ENCODE data around the gene SAMD14. TPM values are rescaled to one million over a fixed set of nuclear protein-coding genes. Genes with fewer than 3 reads are reported as not detected.
A peak's percentile ranks its signal among the peaks of the same experiment; 100 is the strongest.

SAMD14 gene
- total RNA-seq, 1 donor from 2014 or later, result 1.0 TPM

DNA sequence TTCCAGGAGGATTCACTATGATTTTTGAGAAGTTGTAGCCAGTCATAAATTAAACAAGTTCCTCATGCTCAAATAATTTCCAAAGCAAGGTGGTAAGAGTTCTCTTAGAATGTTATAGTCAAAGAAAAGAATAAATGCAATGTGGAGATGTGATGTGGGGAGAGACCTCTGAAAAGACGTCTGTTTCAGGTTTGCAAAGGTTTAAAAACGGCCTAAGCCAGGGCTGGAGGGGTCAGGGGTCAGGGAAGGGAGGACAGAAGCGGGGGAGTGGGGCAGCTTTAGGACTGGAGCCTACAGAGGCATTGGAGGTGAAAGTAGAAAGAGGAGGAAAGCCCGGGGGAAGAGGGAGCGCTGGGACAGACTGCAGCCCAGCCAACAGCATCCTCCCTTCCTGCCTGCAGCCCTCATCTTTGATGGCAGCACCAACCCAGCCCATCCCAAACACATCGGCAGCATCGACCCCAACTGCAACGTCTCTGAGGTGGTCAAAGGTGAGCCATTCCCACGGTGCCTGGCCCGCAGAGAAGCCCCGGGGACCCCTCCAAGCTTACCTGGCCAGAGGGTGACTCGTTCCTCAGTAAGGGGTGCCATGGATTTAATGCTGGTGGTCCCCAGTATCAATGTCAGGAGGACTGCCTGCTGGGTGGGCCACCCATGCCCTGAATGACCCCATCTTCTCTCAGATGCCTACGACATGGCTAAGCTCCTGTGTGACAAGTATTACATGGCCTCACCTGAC is 23.4 kb downstream of the SAMD14 start:
- H3K36me3 ChIP-seq (ENCODE audit: control insufficient read depth in 3 of 3, insufficient read depth in 3 of 3, low read length in 3 of 3), result peaks cover 53% of the 10 kb centered on the region in 3 donors
- H3K4me3 ChIP-seq (ENCODE audit: low read length in 3 of 3), result no peak overlapping the region
- H3K9me3 ChIP-seq (ENCODE audit: control insufficient read depth in 3 of 3, low read length in 3 of 3), result no peaks in the 10 kb centered on the region
- H3K4me1 ChIP-seq (ENCODE audit: control insufficient read depth in 3 of 3, insufficient read depth in 3 of 3, low read length in 3 of 3), result peaks cover 31 to 45% (median 43%) of the 10 kb centered on the region in 3 donors
- no peak overlapping the region for H3K27ac ChIP-seq (ENCODE audit: low read depth, low read length)
- H3K9ac ChIP-seq (ENCODE audit: low read depth in 1 of 3, low read length in 3 of 3), result peak overlapping the region in 1 of 3 donors; percentile 25
- H3K27me3 ChIP-seq (ENCODE audit: control insufficient read depth in 3 of 3, insufficient read depth in 3 of 3, low read length in 3 of 3), result no peaks in the 10 kb centered on the region

DNA sequence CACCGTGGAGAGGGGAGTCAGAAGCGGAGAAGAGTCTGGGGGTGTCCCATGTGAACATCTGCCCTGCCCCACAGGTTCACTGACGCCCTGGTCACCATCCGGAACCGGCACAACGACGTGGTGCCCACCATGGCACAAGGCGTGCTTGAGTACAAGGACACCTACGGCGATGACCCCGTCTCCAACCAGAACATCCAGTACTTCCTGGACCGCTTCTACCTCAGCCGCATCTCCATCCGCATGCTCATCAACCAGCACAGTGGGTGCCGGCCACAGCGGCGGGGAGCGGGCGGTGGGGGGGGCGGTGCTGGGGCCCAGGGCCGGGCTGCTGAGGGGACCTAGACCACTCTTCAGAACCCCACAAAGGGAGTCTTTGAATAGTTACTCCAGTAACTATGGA is 24.1 kb downstream of the SAMD14 start:
- peaks cover 53 to 56% (median 56%) of the 10 kb centered on the region in 3 donors for H3K36me3 ChIP-seq (ENCODE audit: control insufficient read depth in 3 of 3, insufficient read depth in 3 of 3, low read length in 3 of 3)
- no peak overlapping the region for H3K27ac ChIP-seq (ENCODE audit: low read depth, low read length)
- no peaks in the 10 kb centered on the region for H3K27me3 ChIP-seq (ENCODE audit: control insufficient read depth in 3 of 3, insufficient read depth in 3 of 3, low read length in 3 of 3)

DNA sequence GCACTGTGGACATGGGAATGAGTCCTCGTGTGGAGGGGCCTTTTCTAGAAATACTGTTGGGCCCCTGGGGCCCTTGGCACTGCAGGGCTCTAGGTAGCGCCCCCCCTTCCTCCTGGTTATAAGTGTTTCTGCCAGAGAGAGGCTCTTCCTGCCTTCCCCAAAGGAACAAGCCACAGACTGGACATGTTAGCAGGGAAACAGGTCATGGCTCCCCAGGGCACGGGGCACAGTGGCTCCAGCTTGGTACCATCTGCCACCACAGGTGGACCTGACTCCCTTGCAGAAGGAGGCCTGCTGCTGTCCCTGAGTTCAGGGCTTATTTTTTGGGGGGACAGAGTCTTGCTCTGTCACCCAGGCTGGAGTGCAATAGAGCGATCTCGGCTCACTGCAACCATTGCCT is 26.0 kb downstream of the SAMD14 start:
- H3K27me3 ChIP-seq (ENCODE audit: control insufficient read depth in 3 of 3, insufficient read depth in 3 of 3, low read length in 3 of 3), result no peaks in the 10 kb centered on the region
- no peaks in the 10 kb centered on the region for H3K9me3 ChIP-seq (ENCODE audit: control insufficient read depth in 3 of 3, low read length in 3 of 3)
- H3K27ac ChIP-seq (ENCODE audit: low read depth, low read length), result no peak overlapping the region
- peaks cover 38 to 57% (median 49%) of the 10 kb centered on the region in 3 donors for H3K36me3 ChIP-seq (ENCODE audit: control insufficient read depth in 3 of 3, insufficient read depth in 3 of 3, low read length in 3 of 3)
- peak overlapping the region in 1 of 3 donors; percentile 89 for H3K9ac ChIP-seq (ENCODE audit: low read depth in 1 of 3, low read length in 3 of 3)
- no peak overlapping the region for H3K4me3 ChIP-seq (ENCODE audit: low read length in 3 of 3)
- H3K4me1 ChIP-seq (ENCODE audit: control insufficient read depth in 3 of 3, insufficient read depth in 3 of 3, low read length in 3 of 3), result peaks cover 41 to 54% (median 49%) of the 10 kb centered on the region in 3 donors

More for the DNA sequence above, 24.1 kb downstream of the SAMD14 start:
- H3K4me3 ChIP-seq (ENCODE audit: low read length in 3 of 3), result no peak overlapping the region
- no peaks in the 10 kb centered on the region for H3K9me3 ChIP-seq (ENCODE audit: control insufficient read depth in 3 of 3, low read length in 3 of 3)
- no peak overlapping the region for H3K9ac ChIP-seq (ENCODE audit: low read depth in 1 of 3, low read length in 3 of 3)
- H3K4me1 ChIP-seq (ENCODE audit: control insufficient read depth in 3 of 3, insufficient read depth in 3 of 3, low read length in 3 of 3), result peaks cover 26 to 45% (median 43%) of the 10 kb centered on the region in 3 donors

DNA sequence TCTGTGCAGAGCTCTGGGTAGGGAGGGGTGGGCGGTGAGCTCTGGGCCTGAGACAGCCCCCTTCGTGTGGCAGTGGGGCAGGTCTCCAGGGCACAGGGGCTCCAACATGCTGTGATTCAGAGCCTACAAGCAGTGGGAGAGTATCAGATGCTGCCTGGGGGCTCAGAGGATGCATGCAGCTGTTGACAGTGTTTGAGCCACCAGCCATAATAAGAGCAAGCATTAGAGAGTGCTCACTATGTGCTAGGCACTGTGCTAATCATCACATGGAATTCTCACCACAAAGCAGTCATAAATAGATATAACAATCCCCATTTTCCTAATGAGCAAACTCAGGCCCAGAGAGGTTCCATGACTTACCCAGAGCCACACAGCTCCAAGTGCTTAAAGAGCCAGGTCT is 26.7 kb downstream of the SAMD14 start:
- Histone ChIP-seq H3K9me3 (ENCODE audit: control insufficient read depth in 3 of 3, low read length in 3 of 3) (no peaks in the 10 kb centered on the region), H3K27ac (ENCODE audit: low read depth, low read length) (peak overlapping the region; percentile 94), H3K9ac (ENCODE audit: low read depth in 1 of 3, low read length in 3 of 3) (peak overlapping the region in 1 of 3 donors; percentile 89), H3K4me1 (ENCODE audit: control insufficient read depth in 3 of 3, insufficient read depth in 3 of 3, low read length in 3 of 3) (peaks cover 47 to 61% (median 56%) of the 10 kb centered on the region in 3 donors), H3K36me3 (ENCODE audit: control insufficient read depth in 3 of 3, insufficient read depth in 3 of 3, low read length in 3 of 3) (peaks cover 38 to 56% (median 45%) of the 10 kb centered on the region in 3 donors), H3K4me3 (ENCODE audit: low read length in 3 of 3) (peak overlapping the region in 1 of 3 donors; percentile 22), H3K27me3 (ENCODE audit: control insufficient read depth in 3 of 3, insufficient read depth in 3 of 3, low read length in 3 of 3) (no peaks in the 10 kb centered on the region)

DNA sequence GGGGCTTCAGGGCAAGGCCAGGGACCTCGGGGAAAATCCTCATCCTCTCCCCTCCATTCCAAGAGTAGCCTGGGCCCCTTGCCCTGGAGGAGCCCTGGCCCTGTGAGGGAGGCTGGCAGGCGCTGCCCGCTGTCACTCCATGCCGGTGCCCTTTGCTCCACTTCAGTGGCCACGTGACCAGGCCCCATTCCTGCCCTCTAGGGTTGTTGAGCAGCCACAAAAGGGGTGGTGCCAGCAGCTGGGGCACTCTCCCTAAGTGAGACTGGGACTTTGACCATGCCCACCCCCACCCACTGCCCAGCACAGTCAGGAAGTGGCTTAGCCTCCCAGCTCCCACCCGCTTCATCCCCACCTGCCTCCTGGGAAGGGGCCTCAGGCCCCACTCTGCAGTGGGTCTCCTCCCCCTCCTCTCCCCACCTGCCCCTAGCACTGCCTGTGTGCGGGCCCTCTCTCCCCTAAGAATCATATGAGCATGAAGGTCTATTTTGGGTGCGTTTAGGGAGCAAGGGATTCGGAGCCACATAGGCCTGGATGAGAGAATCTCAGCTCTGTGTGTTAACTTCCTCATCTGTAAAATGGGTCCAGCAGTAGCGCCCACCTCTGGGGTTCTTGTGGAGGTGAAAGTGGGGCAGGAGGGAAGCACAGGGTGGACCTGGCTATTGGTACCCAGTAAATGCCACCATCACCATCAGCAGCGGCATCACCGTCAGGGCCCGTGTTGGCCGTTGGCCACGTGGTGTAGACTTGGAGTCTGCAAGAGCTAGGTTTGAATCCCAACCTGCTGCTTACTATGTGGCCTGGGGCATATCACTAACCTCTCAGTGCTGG is 27.6 kb downstream of the SAMD14 start:
- peak overlapping the region; percentile 65 to 89 (median 89) for H3K9ac ChIP-seq (ENCODE audit: low read depth in 1 of 3, low read length in 3 of 3)
- no peaks in the 10 kb centered on the region for H3K27me3 ChIP-seq (ENCODE audit: control insufficient read depth in 3 of 3, insufficient read depth in 3 of 3, low read length in 3 of 3)
- H3K4me1 ChIP-seq (ENCODE audit: control insufficient read depth in 3 of 3, insufficient read depth in 3 of 3, low read length in 3 of 3), result peaks cover 56 to 66% (median 65%) of the 10 kb centered on the region in 3 donors
- H3K4me3 ChIP-seq (ENCODE audit: low read length in 3 of 3), result peak overlapping the region; percentile 67 to 76 (median 67)
- peaks cover 38 to 56% (median 40%) of the 10 kb centered on the region in 3 donors for H3K36me3 ChIP-seq (ENCODE audit: control insufficient read depth in 3 of 3, insufficient read depth in 3 of 3, low read length in 3 of 3)
- H3K9me3 ChIP-seq (ENCODE audit: control insufficient read depth in 3 of 3, low read length in 3 of 3), result no peaks in the 10 kb centered on the region
- peak overlapping the region; percentile 94 for H3K27ac ChIP-seq (ENCODE audit: low read depth, low read length)

DNA sequence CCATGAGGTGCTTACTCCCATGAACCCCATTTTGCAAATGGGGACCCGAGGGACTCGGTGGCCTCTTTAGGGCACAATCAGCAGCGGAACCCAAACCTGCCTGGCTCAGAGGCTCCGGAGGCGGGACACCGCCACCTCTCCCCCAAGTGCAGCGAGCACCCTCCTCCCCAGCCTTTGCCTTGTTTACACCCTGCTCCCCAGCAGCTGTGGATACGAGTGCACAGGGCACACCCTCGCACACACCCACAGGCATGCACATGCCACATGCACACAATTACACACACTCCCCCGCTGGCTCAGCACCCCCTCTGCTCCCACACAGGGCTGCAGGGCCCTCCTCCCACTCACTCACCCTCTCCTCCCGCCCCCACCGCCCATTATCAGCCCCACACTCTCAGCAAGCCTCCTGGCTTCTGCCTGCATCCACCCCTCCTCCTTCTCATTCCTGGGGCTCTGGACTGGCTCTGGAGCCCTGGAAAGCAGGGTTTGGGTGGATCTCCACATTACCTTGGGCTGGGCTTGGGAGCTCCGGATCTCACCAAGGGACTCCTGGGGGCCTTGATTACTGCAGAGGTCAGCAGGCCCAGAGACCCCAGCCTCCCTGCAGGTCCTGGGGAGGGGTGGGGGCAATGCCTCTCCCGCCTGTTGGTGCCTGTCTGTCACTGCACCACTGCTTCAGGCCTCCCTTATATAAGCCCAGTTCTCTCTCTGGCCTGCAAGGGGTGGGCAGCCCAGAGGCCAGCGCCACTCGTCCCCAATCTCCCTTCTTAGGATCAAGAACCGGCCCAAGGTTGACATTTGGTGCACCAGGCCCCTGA is 28.4 kb downstream of the SAMD14 start:
- H3K9me3 ChIP-seq (ENCODE audit: control insufficient read depth in 3 of 3, low read length in 3 of 3), result no peaks in the 10 kb centered on the region
- H3K36me3 ChIP-seq (ENCODE audit: control insufficient read depth in 3 of 3, insufficient read depth in 3 of 3, low read length in 3 of 3), result peaks cover 36 to 58% (median 39%) of the 10 kb centered on the region in 3 donors
- peaks cover 64 to 75% (median 73%) of the 10 kb centered on the region in 3 donors for H3K4me1 ChIP-seq (ENCODE audit: control insufficient read depth in 3 of 3, insufficient read depth in 3 of 3, low read length in 3 of 3)
- H3K27me3 ChIP-seq (ENCODE audit: control insufficient read depth in 3 of 3, insufficient read depth in 3 of 3, low read length in 3 of 3), result no peaks in the 10 kb centered on the region
- H3K9ac ChIP-seq (ENCODE audit: low read depth in 1 of 3, low read length in 3 of 3), result peak overlapping the region; percentile 65 to 89 (median 89)
- H3K27ac ChIP-seq (ENCODE audit: low read depth, low read length), result peak overlapping the region; percentile 94
- H3K4me3 ChIP-seq (ENCODE audit: low read length in 3 of 3), result peak overlapping the region; percentile 67 to 76 (median 67)

DNA sequence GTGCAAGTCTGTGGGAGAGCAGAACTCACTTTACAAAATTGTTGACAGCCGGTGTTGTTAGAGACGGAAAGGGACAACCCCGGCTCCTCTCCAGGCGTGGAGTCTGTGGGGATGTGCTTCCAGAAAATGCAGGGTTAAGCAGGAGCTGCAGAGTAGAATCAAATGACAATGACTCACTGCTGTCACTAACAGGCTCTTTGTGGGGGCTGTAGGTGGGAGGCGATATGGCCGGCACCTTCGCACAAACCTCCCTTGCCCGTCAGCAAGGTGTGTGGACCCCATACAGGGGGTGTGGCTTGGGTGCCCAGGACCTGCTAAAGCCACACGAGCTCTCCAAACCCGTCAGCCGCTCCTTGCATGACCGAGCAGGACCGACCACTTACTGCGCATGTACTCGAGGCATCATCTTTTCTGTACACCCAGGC is 29.0 kb downstream of the SAMD14 start:
- Histone ChIP-seq H3K27me3 (ENCODE audit: control insufficient read depth in 3 of 3, insufficient read depth in 3 of 3, low read length in 3 of 3) (no peaks in the 10 kb centered on the region), H3K9me3 (ENCODE audit: control insufficient read depth in 3 of 3, low read length in 3 of 3) (no peaks in the 10 kb centered on the region), H3K9ac (ENCODE audit: low read depth in 1 of 3, low read length in 3 of 3) (peak overlapping the region; percentile 65 to 89 (median 89)), H3K27ac (ENCODE audit: low read depth, low read length) (peak overlapping the region; percentile 94), H3K4me3 (ENCODE audit: low read length in 3 of 3) (peak overlapping the region; percentile 67 to 76 (median 67)), H3K36me3 (ENCODE audit: control insufficient read depth in 3 of 3, insufficient read depth in 3 of 3, low read length in 3 of 3) (peaks cover 31 to 54% (median 37%) of the 10 kb centered on the region in 3 donors), H3K4me1 (ENCODE audit: control insufficient read depth in 3 of 3, insufficient read depth in 3 of 3, low read length in 3 of 3) (peaks cover 71 to 81% (median 79%) of the 10 kb centered on the region in 3 donors)

DNA sequence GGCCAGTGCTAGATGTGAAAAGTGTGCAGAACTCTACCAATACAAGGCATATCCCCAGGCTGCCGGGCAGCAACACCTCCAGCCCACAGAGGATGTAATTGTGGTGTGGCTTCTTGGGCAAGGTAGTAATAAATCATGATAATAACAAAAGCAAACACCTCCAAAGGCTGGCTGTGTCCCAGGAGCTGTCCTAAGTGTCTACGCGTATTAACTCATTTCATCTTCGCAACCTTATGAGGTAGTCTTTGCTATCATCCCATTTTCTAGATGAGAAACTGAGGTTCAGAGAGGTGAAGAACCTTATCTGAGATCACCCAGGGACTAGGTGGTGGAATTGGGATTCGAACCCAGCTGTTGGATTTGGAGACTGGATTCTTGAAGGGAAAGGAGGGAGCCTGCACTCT is 29.5 kb downstream of the SAMD14 start:
- peak overlapping the region; percentile 67 to 76 (median 67) for H3K4me3 ChIP-seq (ENCODE audit: low read length in 3 of 3)
- peaks cover 26 to 51% (median 33%) of the 10 kb centered on the region in 3 donors for H3K36me3 ChIP-seq (ENCODE audit: control insufficient read depth in 3 of 3, insufficient read depth in 3 of 3, low read length in 3 of 3)
- H3K9me3 ChIP-seq (ENCODE audit: control insufficient read depth in 3 of 3, low read length in 3 of 3), result no peaks in the 10 kb centered on the region
- H3K27me3 ChIP-seq (ENCODE audit: control insufficient read depth in 3 of 3, insufficient read depth in 3 of 3, low read length in 3 of 3), result no peaks in the 10 kb centered on the region
- H3K27ac ChIP-seq (ENCODE audit: low read depth, low read length), result peak overlapping the region; percentile 94
- peaks cover 73 to 85% (median 82%) of the 10 kb centered on the region in 3 donors for H3K4me1 ChIP-seq (ENCODE audit: control insufficient read depth in 3 of 3, insufficient read depth in 3 of 3, low read length in 3 of 3)
- H3K9ac ChIP-seq (ENCODE audit: low read depth in 1 of 3, low read length in 3 of 3), result peak overlapping the region; percentile 65 to 89 (median 89)

DNA sequence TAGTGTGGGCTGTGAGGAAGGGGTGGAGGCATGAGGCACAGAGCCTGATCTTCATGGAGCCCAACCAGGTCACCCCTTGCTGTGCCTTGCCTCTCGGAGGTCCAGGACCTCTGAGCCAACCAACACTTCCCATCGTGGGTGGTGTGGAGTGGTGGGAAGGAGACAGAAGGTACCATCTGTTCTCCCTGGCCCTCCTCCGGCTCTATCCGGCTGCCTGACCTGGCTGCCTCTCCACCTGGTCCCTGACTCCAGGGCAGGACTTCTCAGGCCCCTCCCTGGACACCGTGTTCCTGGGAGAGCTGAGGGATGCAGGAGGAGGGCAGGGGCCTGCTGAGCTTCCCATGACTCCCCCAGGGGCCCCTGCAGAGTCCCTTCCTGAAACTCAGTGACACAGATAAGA is 31.0 kb downstream of the SAMD14 start:
- H3K9me3 ChIP-seq (ENCODE audit: control insufficient read depth in 3 of 3, low read length in 3 of 3), result no peaks in the 10 kb centered on the region
- no peaks in the 10 kb centered on the region for H3K27me3 ChIP-seq (ENCODE audit: control insufficient read depth in 3 of 3, insufficient read depth in 3 of 3, low read length in 3 of 3)
- peaks cover 26 to 45% (median 28%) of the 10 kb centered on the region in 3 donors for H3K36me3 ChIP-seq (ENCODE audit: control insufficient read depth in 3 of 3, insufficient read depth in 3 of 3, low read length in 3 of 3)
- H3K9ac ChIP-seq (ENCODE audit: low read depth in 1 of 3, low read length in 3 of 3), result peak overlapping the region in 2 of 3 donors; percentile 36 to 98
- peak overlapping the region in 2 of 3 donors; percentile 29 to 49 for H3K4me3 ChIP-seq (ENCODE audit: low read length in 3 of 3)
- H3K27ac ChIP-seq (ENCODE audit: low read depth, low read length), result peak overlapping the region; percentile 94
- peaks cover 75 to 94% (median 88%) of the 10 kb centered on the region in 3 donors for H3K4me1 ChIP-seq (ENCODE audit: control insufficient read depth in 3 of 3, insufficient read depth in 3 of 3, low read length in 3 of 3)
